Measurements from ENCODE around the gene GCKR.

DNA sequence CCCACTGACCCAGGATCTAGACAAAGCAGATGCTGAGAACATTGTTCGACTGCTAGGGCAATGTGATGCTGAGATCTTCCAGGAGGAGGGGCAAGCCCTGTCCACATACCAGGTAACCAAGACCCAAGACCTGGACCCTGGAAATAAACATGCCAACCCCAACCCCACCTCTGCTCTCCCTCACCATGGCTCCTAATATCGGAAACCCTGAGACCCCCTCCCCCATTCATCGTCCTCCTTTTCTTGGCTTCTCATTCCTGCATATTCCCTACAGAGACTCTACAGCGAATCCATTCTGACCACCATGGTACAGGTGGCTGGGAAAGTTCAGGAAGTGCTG is 619 bp downstream of the GCKR start:
- TF ChIP-seq POLR2A (IDR thresholded peaks at IDR 0.05): no peak
- TF ChIP-seq, protein P1, sequence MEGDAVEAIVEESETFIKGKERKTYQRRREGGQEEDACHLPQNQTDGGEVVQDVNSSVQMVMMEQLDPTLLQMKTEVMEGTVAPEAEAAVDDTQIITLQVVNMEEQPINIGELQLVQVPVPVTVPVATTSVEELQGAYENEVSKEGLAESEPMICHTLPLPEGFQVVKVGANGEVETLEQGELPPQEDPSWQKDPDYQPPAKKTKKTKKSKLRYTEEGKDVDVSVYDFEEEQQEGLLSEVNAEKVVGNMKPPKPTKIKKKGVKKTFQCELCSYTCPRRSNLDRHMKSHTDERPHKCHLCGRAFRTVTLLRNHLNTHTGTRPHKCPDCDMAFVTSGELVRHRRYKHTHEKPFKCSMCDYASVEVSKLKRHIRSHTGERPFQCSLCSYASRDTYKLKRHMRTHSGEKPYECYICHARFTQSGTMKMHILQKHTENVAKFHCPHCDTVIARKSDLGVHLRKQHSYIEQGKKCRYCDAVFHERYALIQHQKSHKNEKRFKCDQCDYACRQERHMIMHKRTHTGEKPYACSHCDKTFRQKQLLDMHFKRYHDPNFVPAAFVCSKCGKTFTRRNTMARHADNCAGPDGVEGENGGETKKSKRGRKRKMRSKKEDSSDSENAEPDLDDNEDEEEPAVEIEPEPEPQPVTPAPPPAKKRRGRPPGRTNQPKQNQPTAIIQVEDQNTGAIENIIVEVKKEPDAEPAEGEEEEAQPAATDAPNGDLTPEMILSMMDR (IDR thresholded peaks at IDR 0.05): no peak
